ENCODE results near the gene SMIM12.

GRCh38 chr1:34843392-34844251 lies 15.9 kb downstream of the SMIM12 start:
- TF ChIP-seq, protein P1, sequence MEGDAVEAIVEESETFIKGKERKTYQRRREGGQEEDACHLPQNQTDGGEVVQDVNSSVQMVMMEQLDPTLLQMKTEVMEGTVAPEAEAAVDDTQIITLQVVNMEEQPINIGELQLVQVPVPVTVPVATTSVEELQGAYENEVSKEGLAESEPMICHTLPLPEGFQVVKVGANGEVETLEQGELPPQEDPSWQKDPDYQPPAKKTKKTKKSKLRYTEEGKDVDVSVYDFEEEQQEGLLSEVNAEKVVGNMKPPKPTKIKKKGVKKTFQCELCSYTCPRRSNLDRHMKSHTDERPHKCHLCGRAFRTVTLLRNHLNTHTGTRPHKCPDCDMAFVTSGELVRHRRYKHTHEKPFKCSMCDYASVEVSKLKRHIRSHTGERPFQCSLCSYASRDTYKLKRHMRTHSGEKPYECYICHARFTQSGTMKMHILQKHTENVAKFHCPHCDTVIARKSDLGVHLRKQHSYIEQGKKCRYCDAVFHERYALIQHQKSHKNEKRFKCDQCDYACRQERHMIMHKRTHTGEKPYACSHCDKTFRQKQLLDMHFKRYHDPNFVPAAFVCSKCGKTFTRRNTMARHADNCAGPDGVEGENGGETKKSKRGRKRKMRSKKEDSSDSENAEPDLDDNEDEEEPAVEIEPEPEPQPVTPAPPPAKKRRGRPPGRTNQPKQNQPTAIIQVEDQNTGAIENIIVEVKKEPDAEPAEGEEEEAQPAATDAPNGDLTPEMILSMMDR (conservative IDR thresholded peaks at IDR 0.05) = no peak
- no peak for TF ChIP-seq ZFX (IDR thresholded peaks at IDR 0.05)

Data from C4-2B (cell line).